Measurements from ENCODE around the gene ME3. TPM values are rescaled to one million over a fixed set of nuclear protein-coding genes. Genes with fewer than 3 reads are reported as not detected.

ME3 gene
- total and polyA plus RNA-seq, 2 donors (not counting 1 experiment from before 2014, with no cell fraction given) = 1.3 TPM; not detected in 1

DNA sequence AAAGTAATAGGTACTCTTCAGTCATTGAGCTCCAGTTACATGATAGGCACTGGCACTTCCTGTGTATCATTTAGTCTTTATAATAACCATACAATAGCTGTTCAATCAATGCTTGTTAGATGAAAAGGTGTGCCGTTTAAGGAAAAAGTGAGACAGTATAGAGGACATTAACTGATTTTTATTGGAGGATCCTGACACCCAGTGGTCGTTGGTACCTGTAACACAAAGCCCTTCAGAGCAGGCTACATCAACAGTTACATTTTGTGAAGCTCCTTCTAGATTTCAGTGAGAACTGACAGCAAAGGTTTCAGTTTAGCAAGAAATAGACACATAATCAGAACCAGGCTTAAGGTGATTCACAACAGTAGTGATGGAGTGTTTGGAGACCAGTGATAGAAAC is 253.5 kb downstream of the ME3 start:
- no peaks in the 10 kb centered on the region for H3K9me3 ChIP-seq (ENCODE audit: control extremely low read depth in 1 of 3, control insufficient read depth in 2 of 3, insufficient read depth in 1 of 3, low read length in 2 of 3)
- no peaks in the 10 kb centered on the region for H4K20me1 ChIP-seq (ENCODE audit: control insufficient read depth, insufficient read depth, low read length, poor library complexity, severe bottlenecking)
- WGBS (ENCODE audit: insufficient coverage) = 57% methylated on average over 1 of the region's 2 CpGs
- TF ChIP-seq EZH2 (IDR thresholded peaks at IDR 0.05; ENCODE audit: borderline replicate concordance, insufficient read depth, low read depth, low read length, poor library complexity, severe bottlenecking) (no peak), CTCF (IDR thresholded peaks at IDR 0.05) (no peak)
- no peak overlapping the region for H3K4me2 ChIP-seq (replicated peaks; ENCODE audit: low read depth, low read length, poor library complexity, severe bottlenecking)
- H3K4me3 ChIP-seq (ENCODE audit: control extremely low read depth in 1 of 5, extremely low read depth in 1 of 5, insufficient read depth in 1 of 5, low read depth in 2 of 5, low read length in 4 of 5) = no peak overlapping the region
- no peaks in the 10 kb centered on the region for H3K9me3 Mint-ChIP-seq (ENCODE audit: insufficient read depth)
- no peak overlapping the region for H3K27ac Mint-ChIP-seq
- no peak overlapping the region for H3K27ac ChIP-seq (ENCODE audit: low read length in 2 of 2)
- no peaks in the 10 kb centered on the region for H3K36me3 ChIP-seq (replicated peaks in 1 of 2; ENCODE audit: control extremely low read depth in 1 of 2, control insufficient read depth in 1 of 2, extremely low read depth in 1 of 2, insufficient read depth in 2 of 2, low read length in 1 of 2)
- H3K9ac ChIP-seq (ENCODE audit: low read length) = no peak overlapping the region
- no peaks in the 10 kb centered on the region for H3K4me1 Mint-ChIP-seq
- no peaks in the 10 kb centered on the region for H3K4me1 ChIP-seq (ENCODE audit: control insufficient read depth in 2 of 2, insufficient read depth in 2 of 2, low read length in 2 of 2)
- H3K4me3 Mint-ChIP-seq = no peak overlapping the region
- H3K79me2 ChIP-seq (ENCODE audit: control insufficient read depth, insufficient read depth, low read length) = no peaks in the 10 kb centered on the region
- ATAC-seq (ENCODE audit: low read depth) (no peak), DNase-seq (no peak)
- POLR2A ChIA-PET = no interaction called here
- intact Hi-C loops (cut with micrococcal nuclease) = no loop called here
- no peaks in the 10 kb centered on the region for H3K27me3 Mint-ChIP-seq
- CTCF ChIA-PET = no interaction called here
- H2AFZ ChIP-seq (ENCODE audit: insufficient read depth, low read depth, low read length, poor library complexity, severe bottlenecking) = no peak overlapping the region
- H3K27me3 ChIP-seq (replicated peaks in 1 of 4; ENCODE audit: control extremely low read depth in 1 of 4, control insufficient read depth in 3 of 4, insufficient read depth in 4 of 4, low read length in 3 of 4) = no peaks in the 10 kb centered on the region

- DNase-seq (no peak), ATAC-seq (ENCODE audit: low read depth) (no peak)
- ChIA-PET CTCF (no interaction called here), POLR2A (no interaction called here)
- no CpG with 5 or more reads among the region's 3 CpGs for WGBS (ENCODE audit: insufficient coverage)
- Mint-ChIP-seq H3K9me3 (ENCODE audit: insufficient read depth) (no peaks in the 10 kb centered on the region), H3K27ac (no peak overlapping the region), H3K27me3 (no peaks in the 10 kb centered on the region), H3K4me3 (no peak overlapping the region), H3K4me1 (no peaks in the 10 kb centered on the region)
- H3K9ac ChIP-seq (ENCODE audit: low read length) = no peak overlapping the region
- no peak overlapping the region for H3K27ac ChIP-seq (ENCODE audit: low read length in 2 of 2)
- H3K79me2 ChIP-seq (ENCODE audit: control insufficient read depth, insufficient read depth, low read length) = no peaks in the 10 kb centered on the region
- no peak overlapping the region for H2AFZ ChIP-seq (ENCODE audit: insufficient read depth, low read depth, low read length, poor library complexity, severe bottlenecking)
- H3K4me3 ChIP-seq (ENCODE audit: control extremely low read depth in 1 of 5, extremely low read depth in 1 of 5, insufficient read depth in 1 of 5, low read depth in 2 of 5, low read length in 4 of 5) = no peak overlapping the region
- no peak overlapping the region for H3K4me2 ChIP-seq (replicated peaks; ENCODE audit: low read depth, low read length, poor library complexity, severe bottlenecking)
- H3K27me3 ChIP-seq (replicated peaks in 1 of 4; ENCODE audit: control extremely low read depth in 1 of 4, control insufficient read depth in 3 of 4, insufficient read depth in 4 of 4, low read length in 3 of 4) = no peaks in the 10 kb centered on the region
- H3K4me1 ChIP-seq (ENCODE audit: control insufficient read depth in 2 of 2, insufficient read depth in 2 of 2, low read length in 2 of 2) = no peaks in the 10 kb centered on the region
- no peaks in the 10 kb centered on the region for H3K9me3 ChIP-seq (ENCODE audit: control extremely low read depth in 1 of 3, control insufficient read depth in 2 of 3, insufficient read depth in 1 of 3, low read length in 2 of 3)
- no peaks in the 10 kb centered on the region for H4K20me1 ChIP-seq (ENCODE audit: control insufficient read depth, insufficient read depth, low read length, poor library complexity, severe bottlenecking)
- TF ChIP-seq EZH2 (IDR thresholded peaks at IDR 0.05; ENCODE audit: borderline replicate concordance, insufficient read depth, low read depth, low read length, poor library complexity, severe bottlenecking) = no peak
- no peak for TF ChIP-seq CTCF (IDR thresholded peaks at IDR 0.05)
- intact Hi-C loops (cut with micrococcal nuclease) = no loop called here
- no peaks in the 10 kb centered on the region for H3K36me3 ChIP-seq (replicated peaks in 1 of 2; ENCODE audit: control extremely low read depth in 1 of 2, control insufficient read depth in 1 of 2, extremely low read depth in 1 of 2, insufficient read depth in 2 of 2, low read length in 1 of 2)
These were observed 253.9 kb downstream of the ME3 start for GRCh38 chr11:86418513-86418912.
